ENCODE measurements around the gene RTEL1.

RTEL1 gene

GRCh38 chr20:63732118-63733095 is 74.3 kb downstream of the RTEL1 start:
- TF ChIP-seq CTCF (conservative IDR thresholded peaks at IDR 0.05): no peak
- H3K27ac ChIP-seq: no peak overlapping the region

- H3K27ac ChIP-seq: no peak overlapping the region
- no peak for TF ChIP-seq CTCF (conservative IDR thresholded peaks at IDR 0.05)
Measured at GRCh38 chr20:63733117-63733516, 75.0 kb downstream of the RTEL1 start.

- TF ChIP-seq CTCF (conservative IDR thresholded peaks at IDR 0.05): no peak
- H3K27ac ChIP-seq: no peak overlapping the region
Measured at GRCh38 chr20:63733579-63734081, 75.5 kb downstream of the RTEL1 start.

GRCh38 chr20:63734111-63734945 is 76.2 kb downstream of the RTEL1 start:
- H3K27ac ChIP-seq: no peak overlapping the region

GRCh38 chr20:63734946-63735858 is 77.1 kb downstream of the RTEL1 start:
- H3K27ac ChIP-seq: no peak overlapping the region
- TF ChIP-seq CTCF (conservative IDR thresholded peaks at IDR 0.05): no peak

More at GRCh38 chr20:63734111-63734945, 76.2 kb downstream of the RTEL1 start:
- TF ChIP-seq CTCF (conservative IDR thresholded peaks at IDR 0.05): no peak

GRCh38 chr20:63735859-63736718 is 78.0 kb downstream of the RTEL1 start, which contains the start of gene LIME1:
Gene LIME1, plus strand, starts transcription at chr20:63736664. Its CDS starts 886 bp downstream, at chr20:63737550.
- TF ChIP-seq CTCF (conservative IDR thresholded peaks at IDR 0.05): no peak
- no peak within 1 kb of the TSS for H3K27ac ChIP-seq
